Thyroid gland (tissue), 4 donors: ENCODE results near the gene CARMIL1. TPM values are rescaled to one million over a fixed set of nuclear protein-coding genes. Genes with fewer than 3 reads are reported as not detected.

Source experiments
- DNase-seq, 2 donors: peaks; one replicate each; pipeline ENCODE4 v3.0.0-alpha.2; 2019
- H3K27ac ChIP-seq, 3 donors: fragments of 200-600 bp; sonication (generic); 1 replicate in 2 of 3; 2 replicates in 1 of 3; pipeline ENCODE4 v1.5.1; 2016 to 2019; ENCODE audit warnings: mild to moderate bottlenecking in 1 of 3, moderate library complexity in 1 of 3
- H3K27me3 ChIP-seq: fragments of 200-600 bp; sonication (generic); one replicate; pipeline ENCODE4 v1.5.1; 2019
- H3K36me3 ChIP-seq, 2 donors: fragments of 200-600 bp; sonication (generic); one replicate each; pipeline ENCODE4 v1.5.1; 2016 to 2019
- H3K4me1 ChIP-seq, 2 donors: fragments of 200-600 bp; sonication (generic); one replicate each; pipeline ENCODE4 v1.5.1; 2017 to 2019
- H3K4me3 ChIP-seq, 3 donors: fragments of 200-600 bp; sonication (generic); replicated peaks in 1 of 3; 1 replicate in 2 of 3; 2 replicates in 1 of 3; pipeline ENCODE4 v1.5.1; 2016; ENCODE audit warnings: mild to moderate bottlenecking in 1 of 3
- H3K9me3 ChIP-seq: fragments of 200-600 bp; sonication (generic); one replicate; pipeline ENCODE4 v1.5.1; 2017
- CTCF ChIP-seq, 6 experiments: fragments of 200-600 bp in 3 of 6; fragments of 450-650 bp in 3 of 6; sonication (generic) in 3 of 6; IDR thresholded peaks; one replicate each; pipeline ENCODE4 v1.5.1; 2016 to 2019; ENCODE audit warnings: antibody characterized with exemption in 6 of 6, mild to moderate bottlenecking in 2 of 6, inconsistent platforms in 1 of 6, moderate library complexity in 1 of 6
- POLR2A ChIP-seq, 2 donors: fragments of 450-650 bp; IDR thresholded peaks; one replicate each; pipeline ENCODE4 v1.6.1; 2017; ENCODE audit warnings: antibody characterized with exemption in 2 of 2, mild to moderate bottlenecking in 2 of 2, moderate library complexity in 1 of 2
- WGBS, 2 donors: methylation state at CpG; one replicate each; pipeline ENCODE4 v1.1.5; 2017; 5-methylcytosine and 5-hydroxymethylcytosine counted together
- intact Hi-C: fragments of 100-400 bp; cut with DNase I; formaldehyde crosslinking; loops from one replicate; pipeline ENCODE4 v1.15.1; 2023
- total RNA-seq, 4 donors: library from RNA; depleted of rRNA; stranded (reverse); fragments of >200 nt; gene quantifications; one replicate each; pipeline ENCODE4 v1.2.3, GENCODE V29; 2016

Gene CARMIL1
- total RNA-seq, 4 donors from 2014 or later: 24.7 to 34.4 (median 30.7) TPM

DNA sequence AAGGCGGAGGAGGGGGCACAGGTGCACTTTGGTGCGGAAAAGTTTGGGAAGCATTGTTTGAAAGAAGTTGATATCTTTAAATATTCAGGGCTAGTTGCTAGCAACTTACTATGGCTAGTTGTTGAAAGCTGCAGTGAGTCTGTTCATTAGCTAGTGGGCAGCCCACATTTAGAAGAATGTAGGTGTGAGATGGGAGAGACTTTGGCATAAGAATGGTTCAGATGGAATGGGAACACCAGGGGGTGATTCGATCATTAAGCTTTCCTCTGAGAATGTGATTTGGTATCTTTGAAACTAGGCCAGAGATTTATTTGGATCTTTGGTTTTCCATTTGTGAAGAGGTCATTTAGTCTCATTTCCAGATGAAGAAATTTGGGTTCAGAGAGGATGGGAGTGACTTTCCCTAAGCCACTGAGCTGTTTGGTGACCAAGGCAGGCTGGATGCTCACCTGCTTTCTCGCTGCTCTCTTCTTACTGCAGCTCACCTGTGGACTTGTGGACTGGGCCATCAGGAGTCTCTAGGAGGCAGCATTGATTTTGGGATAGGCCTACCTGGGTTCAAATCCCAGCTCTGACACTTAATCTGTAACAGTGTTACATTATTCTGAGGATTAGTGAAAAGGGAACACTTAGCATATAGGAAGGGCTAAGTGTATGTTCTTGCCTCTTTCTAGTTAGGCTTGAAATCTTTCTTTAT, 62.9 kb downstream of the CARMIL1 start:
- H3K4me3 ChIP-seq: no peak overlapping the region
- no peaks in the 10 kb centered on the region for H3K36me3 ChIP-seq
- TF ChIP-seq POLR2A (IDR thresholded peaks at IDR 0.05) (no peak), CTCF (IDR thresholded peaks at IDR 0.05) (no peak)
- intact Hi-C loops: no loop called here
- H3K27ac ChIP-seq: no peak overlapping the region
- no peaks in the 10 kb centered on the region for H3K9me3 ChIP-seq
- no peak for DNase-seq
- 85 to 98% methylated on average over 4 of the region's 4 CpGs for WGBS, 2 donors
- no peaks in the 10 kb centered on the region for H3K27me3 ChIP-seq
- peaks cover 0 to 6% of the 10 kb centered on the region in 2 donors for H3K4me1 ChIP-seq

DNA sequence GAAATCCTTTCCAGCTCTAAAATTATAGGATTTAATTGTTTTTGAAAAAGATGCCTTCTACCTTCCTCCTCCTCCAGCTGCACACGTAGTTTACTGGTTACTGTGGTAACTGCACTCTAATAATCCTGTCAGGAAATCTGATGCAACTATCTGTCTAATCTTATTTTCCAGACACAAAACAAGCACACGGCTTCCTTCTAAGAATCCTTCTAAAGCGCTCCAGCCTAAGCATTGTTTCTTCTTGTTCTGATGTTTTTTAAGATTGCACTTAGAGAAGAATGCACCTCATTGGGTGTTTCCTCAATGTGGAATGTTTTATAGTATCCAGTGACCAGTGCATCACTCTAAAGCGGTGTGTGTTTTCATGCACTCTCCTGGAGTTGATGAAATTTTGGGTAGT, 63.6 kb downstream of the CARMIL1 start:
- TF ChIP-seq CTCF (IDR thresholded peaks at IDR 0.05): no peak
- no peak for TF ChIP-seq POLR2A (IDR thresholded peaks at IDR 0.05)
- DNase-seq: no peak
- H3K4me1 ChIP-seq: peaks cover 0 to under 1% of the 10 kb centered on the region in 2 donors
- H3K27me3 ChIP-seq: no peaks in the 10 kb centered on the region
- no peaks in the 10 kb centered on the region for H3K36me3 ChIP-seq
- H3K4me3 ChIP-seq: no peak overlapping the region
- WGBS, 2 donors: 65 to 70% methylated on average over 4 of the region's 4 CpGs
- no peak overlapping the region for H3K27ac ChIP-seq
- intact Hi-C loops: no loop called here
- no peaks in the 10 kb centered on the region for H3K9me3 ChIP-seq

DNA sequence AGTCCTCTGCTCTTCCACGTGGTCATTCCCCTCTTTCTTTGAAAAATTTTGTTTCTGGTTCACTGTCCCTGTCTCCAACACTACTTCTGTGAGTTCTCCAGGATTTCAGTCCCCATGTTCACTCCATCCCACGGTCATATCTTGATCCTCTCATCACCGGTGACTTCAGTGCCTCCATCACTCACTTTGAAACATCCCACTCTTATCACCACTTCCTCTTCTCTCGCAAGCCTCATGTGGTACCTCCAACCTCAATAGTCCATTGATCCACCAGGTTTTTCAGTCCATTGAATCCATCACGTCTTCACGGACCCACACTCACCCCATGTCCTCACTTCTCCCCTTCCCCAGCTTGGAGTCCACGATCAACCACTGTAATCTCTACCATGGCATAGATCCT, 64.8 kb downstream of the CARMIL1 start:
- intact Hi-C loops: no loop called here
- no peak for TF ChIP-seq POLR2A (IDR thresholded peaks at IDR 0.05)
- TF ChIP-seq CTCF (IDR thresholded peaks at IDR 0.05): no peak
- no peaks in the 10 kb centered on the region for H3K27me3 ChIP-seq
- no peak for DNase-seq
- WGBS, 2 donors: 92 to 93% methylated on average over 7 of the region's 7 CpGs
- H3K4me1 ChIP-seq: no peaks in the 10 kb centered on the region
- H3K4me3 ChIP-seq: no peak overlapping the region
- no peaks in the 10 kb centered on the region for H3K9me3 ChIP-seq
- H3K36me3 ChIP-seq: no peaks in the 10 kb centered on the region
- no peak overlapping the region for H3K27ac ChIP-seq

DNA sequence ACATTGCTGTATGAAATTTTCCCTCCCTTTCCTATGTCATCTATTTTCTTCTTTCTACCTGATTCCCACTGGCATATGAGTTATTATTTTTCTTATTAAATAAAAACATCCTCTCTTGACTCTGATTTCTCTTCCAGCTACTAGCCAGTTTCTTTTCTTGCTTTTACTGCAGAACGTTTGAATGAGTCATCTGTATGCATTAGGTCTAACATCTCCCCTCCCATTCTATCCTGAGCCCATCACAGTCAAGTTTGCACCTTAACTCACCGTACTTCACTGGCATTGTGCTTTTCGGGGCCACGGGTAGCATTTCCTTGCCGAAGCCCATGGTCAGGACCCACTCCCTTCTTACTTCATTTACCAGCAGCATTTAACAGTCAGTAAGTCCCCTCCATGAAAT, 65.7 kb downstream of the CARMIL1 start:
- H3K27ac ChIP-seq: no peak overlapping the region
- no peak for DNase-seq
- no peaks in the 10 kb centered on the region for H3K36me3 ChIP-seq
- H3K27me3 ChIP-seq: no peaks in the 10 kb centered on the region
- TF ChIP-seq POLR2A (IDR thresholded peaks at IDR 0.05): no peak
- TF ChIP-seq CTCF (IDR thresholded peaks at IDR 0.05): no peak
- no peaks in the 10 kb centered on the region for H3K4me1 ChIP-seq
- H3K9me3 ChIP-seq: no peaks in the 10 kb centered on the region
- WGBS, 2 donors: 91% methylated on average over 5 of the region's 5 CpGs
- no peak overlapping the region for H3K4me3 ChIP-seq
- intact Hi-C loops: no loop called here

GRCh38 chr6:25346064-25346463, 66.9 kb downstream of the CARMIL1 start:
- Histone ChIP-seq H3K36me3 (no peaks in the 10 kb centered on the region), H3K9me3 (no peaks in the 10 kb centered on the region), H3K4me1 (peaks cover 11 to 12% of the 10 kb centered on the region in 2 donors), H3K27ac (no peak overlapping the region), H3K4me3 (no peak overlapping the region), H3K27me3 (no peaks in the 10 kb centered on the region)
- DNase-seq: no peak
- intact Hi-C loops: no loop called here
- TF ChIP-seq CTCF (IDR thresholded peaks at IDR 0.05): no peak
- TF ChIP-seq POLR2A (IDR thresholded peaks at IDR 0.05): no peak
- WGBS, 2 donors: 84 to 88% methylated on average over 3 of the region's 3 CpGs
